Stimulated activated CD8-positive, alpha-beta memory T cell treated with anti-CD3 and anti-CD28 coated beads, Interleukin-12 subunit alpha, Interleukin-12 subunit beta, amount 100 ng/mL, for 1 hour (primary cell): ENCODE measurements around the gene CLCA2.

ENCODE experiments used
- DNase-seq: peaks from one replicate; pipeline ENCODE4 v3.0.0-alpha.2; 2020; ENCODE audit warnings: low read depth

CLCA2 gene

GRCh38 chr1:86429122-86429725 is 5.3 kb downstream of the CLCA2 start:
- no peak for DNase-seq

GRCh38 chr1:86429835-86430234 is 5.9 kb downstream of the CLCA2 start:
- DNase-seq = no peak

- no peak for DNase-seq
Observed at GRCh38 chr1:86430376-86430775, 6.4 kb downstream of the CLCA2 start.

- DNase-seq = no peak
Observed at GRCh38 chr1:86434059-86434458, 10.1 kb downstream of the CLCA2 start.

- DNase-seq = no peak
Observed at GRCh38 chr1:86435327-86435726, 11.4 kb downstream of the CLCA2 start.

- DNase-seq = no peak
Observed at GRCh38 chr1:86436041-86436440, 12.1 kb downstream of the CLCA2 start.

- no peak for DNase-seq
Observed at GRCh38 chr1:86441581-86441980, 17.6 kb downstream of the CLCA2 start.

- no peak for DNase-seq
Observed at GRCh38 chr1:86441997-86442396, 18.0 kb downstream of the CLCA2 start.

- DNase-seq = no peak
Observed at GRCh38 chr1:86445919-86446318, 21.9 kb downstream of the CLCA2 start.

GRCh38 chr1:86447198-86447790 is 23.3 kb downstream of the CLCA2 start:
- no peak for DNase-seq

- DNase-seq = no peak
Observed at GRCh38 chr1:86448670-86449069, 24.7 kb downstream of the CLCA2 start.

GRCh38 chr1:86449103-86449502 is 25.1 kb downstream of the CLCA2 start:
- DNase-seq = no peak

- no peak for DNase-seq
Observed at GRCh38 chr1:86450847-86451246, 26.9 kb downstream of the CLCA2 start.

GRCh38 chr1:86453664-86454063 is 29.7 kb downstream of the CLCA2 start:
- DNase-seq = no peak

- no peak for DNase-seq
Observed at GRCh38 chr1:86455073-86455472, 31.1 kb downstream of the CLCA2 start.

- DNase-seq = no peak
Observed at GRCh38 chr1:86460998-86461397, 37.0 kb downstream of the CLCA2 start.

- DNase-seq = no peak
Observed at GRCh38 chr1:86461482-86461881, 37.5 kb downstream of the CLCA2 start.

- no peak for DNase-seq
Observed at GRCh38 chr1:86464819-86465218, 40.8 kb downstream of the CLCA2 start.

- no peak for DNase-seq
Observed at GRCh38 chr1:86466109-86466844, 42.3 kb downstream of the CLCA2 start.

- no peak for DNase-seq
Observed at GRCh38 chr1:86466986-86467385, 43.0 kb downstream of the CLCA2 start.

- no peak for DNase-seq
Observed at GRCh38 chr1:86468501-86468977, 44.6 kb downstream of the CLCA2 start, which contains the start of gene CLCA1. TSS of gene CLCA1 (plus strand) at chr1:86468927. CDS start at chr1:86468972, 45 bp downstream.

- no peak for DNase-seq
Observed at GRCh38 chr1:86470859-86471258, 46.9 kb downstream of the CLCA2 start.

GRCh38 chr1:86471291-86471690 is 47.3 kb downstream of the CLCA2 start:
- no peak for DNase-seq
